ENCODE data around the gene TERF2IP. TPM values are rescaled to one million over a fixed set of nuclear protein-coding genes. Genes with fewer than 3 reads are reported as not detected.

TERF2IP gene
- total RNA-seq = 94.3 and 98.5 TPM in 2 replicates

- H3K9me3 Mint-ChIP-seq = no peaks in the 10 kb centered on the region
- H3K27me3 Mint-ChIP-seq (ENCODE audit: insufficient read depth) = no peaks in the 10 kb centered on the region
- H3K4me3 Mint-ChIP-seq = peak within 1 kb of the TSS; percentile 96
- intact Hi-C loops (cut with micrococcal nuclease) = loop anchor here (1.0 to 10.0 kb wide), 13 partner anchors 24 to 1565 kb away; partner anchors contain the start of genes ADAT1, CFDP1, GABARAPL2 and GLG1
- DNase-seq (ENCODE audit: low spot score) = peak; percentile 96
- peaks cover 46% of the 10 kb centered on the region for H3K36me3 Mint-ChIP-seq (ENCODE audit: low read depth)
- peak within 1 kb of the TSS; percentile 97 for H3K27ac Mint-ChIP-seq
- peaks cover 58% of the 10 kb centered on the region for H3K4me1 Mint-ChIP-seq (ENCODE audit: low read depth)
Observed at GRCh38 chr16:75647492-75648264, at the start of gene TERF2IP, which contains the start of gene KARS1. Gene TERF2IP (plus strand): TSS chr16:75647773. CDS start chr16:75647883, 110 bp downstream. Gene KARS1 (minus strand): TSS chr16:75647665. CDS start chr16:75647639, 26 bp downstream.

GRCh38 chr16:75599452-75600277 is 47.9 kb upstream of the TERF2IP start:
- H3K36me3 Mint-ChIP-seq (ENCODE audit: low read depth) = peaks cover 52% of the 10 kb centered on the region
- peaks cover 7% of the 10 kb centered on the region for H3K4me1 Mint-ChIP-seq (ENCODE audit: low read depth)
- H3K27ac Mint-ChIP-seq = no peak overlapping the region
- peaks cover 16% of the 10 kb centered on the region for H3K9me3 Mint-ChIP-seq
- H3K27me3 Mint-ChIP-seq (ENCODE audit: insufficient read depth) = no peaks in the 10 kb centered on the region
- no peak for DNase-seq (ENCODE audit: low spot score)
- intact Hi-C loops (cut with micrococcal nuclease) = no loop called here
- no peak overlapping the region for H3K4me3 Mint-ChIP-seq

- intact Hi-C loops (cut with micrococcal nuclease) = no loop called here
Observed at GRCh38 chr16:75603241-75603640, 44.3 kb upstream of the TERF2IP start.

GRCh38 chr16:75606507-75606906 is 41.1 kb upstream of the TERF2IP start:
- H3K4me1 Mint-ChIP-seq (ENCODE audit: low read depth) = no peaks in the 10 kb centered on the region
- H3K27ac Mint-ChIP-seq = no peak overlapping the region
- peaks cover 10% of the 10 kb centered on the region for H3K9me3 Mint-ChIP-seq
- peaks cover 31% of the 10 kb centered on the region for H3K36me3 Mint-ChIP-seq (ENCODE audit: low read depth)
- H3K4me3 Mint-ChIP-seq = no peak overlapping the region
- intact Hi-C loops (cut with micrococcal nuclease) = no loop called here
- DNase-seq (ENCODE audit: low spot score) = no peak
- H3K27me3 Mint-ChIP-seq (ENCODE audit: insufficient read depth) = no peaks in the 10 kb centered on the region

More at GRCh38 chr16:75603241-75603640, 44.3 kb upstream of the TERF2IP start:
- no peak overlapping the region for H3K27ac Mint-ChIP-seq
- H3K4me1 Mint-ChIP-seq (ENCODE audit: low read depth) = no peaks in the 10 kb centered on the region
- no peak overlapping the region for H3K4me3 Mint-ChIP-seq
- H3K27me3 Mint-ChIP-seq (ENCODE audit: insufficient read depth) = no peaks in the 10 kb centered on the region
- peaks cover 44% of the 10 kb centered on the region for H3K36me3 Mint-ChIP-seq (ENCODE audit: low read depth)
- no peak for DNase-seq (ENCODE audit: low spot score)
- peaks cover 10% of the 10 kb centered on the region for H3K9me3 Mint-ChIP-seq

GRCh38 chr16:75614066-75614897 is 33.3 kb upstream of the TERF2IP start:
- H3K27me3 Mint-ChIP-seq (ENCODE audit: insufficient read depth) = no peaks in the 10 kb centered on the region
- H3K4me1 Mint-ChIP-seq (ENCODE audit: low read depth) = peaks cover 20% of the 10 kb centered on the region
- no peaks in the 10 kb centered on the region for H3K9me3 Mint-ChIP-seq
- no peak for DNase-seq (ENCODE audit: low spot score)
- intact Hi-C loops (cut with micrococcal nuclease) = no loop called here
- H3K36me3 Mint-ChIP-seq (ENCODE audit: low read depth) = peaks cover 53% of the 10 kb centered on the region
- no peak overlapping the region for H3K4me3 Mint-ChIP-seq
- H3K27ac Mint-ChIP-seq = no peak overlapping the region

GRCh38 chr16:75615619-75616018 is 32.0 kb upstream of the TERF2IP start:
- intact Hi-C loops (cut with micrococcal nuclease) = no loop called here
- no peak overlapping the region for H3K27ac Mint-ChIP-seq
- peaks cover 55% of the 10 kb centered on the region for H3K36me3 Mint-ChIP-seq (ENCODE audit: low read depth)
- H3K9me3 Mint-ChIP-seq = no peaks in the 10 kb centered on the region
- H3K4me3 Mint-ChIP-seq = no peak overlapping the region
- peaks cover 25% of the 10 kb centered on the region for H3K4me1 Mint-ChIP-seq (ENCODE audit: low read depth)
- no peaks in the 10 kb centered on the region for H3K27me3 Mint-ChIP-seq (ENCODE audit: insufficient read depth)
- no peak for DNase-seq (ENCODE audit: low spot score)

GRCh38 chr16:75616521-75617010 is 31.0 kb upstream of the TERF2IP start:
- peaks cover 34% of the 10 kb centered on the region for H3K4me1 Mint-ChIP-seq (ENCODE audit: low read depth)
- peaks cover 60% of the 10 kb centered on the region for H3K36me3 Mint-ChIP-seq (ENCODE audit: low read depth)
- H3K27ac Mint-ChIP-seq = peak overlapping the region; percentile 25
- intact Hi-C loops (cut with micrococcal nuclease) = no loop called here
- no peak for DNase-seq (ENCODE audit: low spot score)
- peak overlapping the region; percentile 17 for H3K4me3 Mint-ChIP-seq
- H3K9me3 Mint-ChIP-seq = no peaks in the 10 kb centered on the region
- no peaks in the 10 kb centered on the region for H3K27me3 Mint-ChIP-seq (ENCODE audit: insufficient read depth)

- H3K27ac Mint-ChIP-seq = peak overlapping the region; percentile 25
- intact Hi-C loops (cut with micrococcal nuclease) = no loop called here
- H3K36me3 Mint-ChIP-seq (ENCODE audit: low read depth) = peaks cover 59% of the 10 kb centered on the region
- H3K4me3 Mint-ChIP-seq = no peak overlapping the region
- no peak for DNase-seq (ENCODE audit: low spot score)
- H3K27me3 Mint-ChIP-seq (ENCODE audit: insufficient read depth) = no peaks in the 10 kb centered on the region
- peaks cover 40% of the 10 kb centered on the region for H3K4me1 Mint-ChIP-seq (ENCODE audit: low read depth)
- no peaks in the 10 kb centered on the region for H3K9me3 Mint-ChIP-seq
Observed at GRCh38 chr16:75617121-75617520, 30.5 kb upstream of the TERF2IP start.

GRCh38 chr16:75618780-75619179 is 28.8 kb upstream of the TERF2IP start:
- Mint-ChIP-seq H3K27ac (no peak overlapping the region), H3K27me3 (ENCODE audit: insufficient read depth) (no peaks in the 10 kb centered on the region), H3K4me3 (no peak overlapping the region), H3K9me3 (no peaks in the 10 kb centered on the region), H3K36me3 (ENCODE audit: low read depth) (peaks cover 43% of the 10 kb centered on the region), H3K4me1 (ENCODE audit: low read depth) (peaks cover 50% of the 10 kb centered on the region)
- intact Hi-C loops (cut with micrococcal nuclease) = no loop called here
- DNase-seq (ENCODE audit: low spot score) = no peak

GRCh38 chr16:75620326-75621169 is 27.0 kb upstream of the TERF2IP start:
- Mint-ChIP-seq H3K27me3 (ENCODE audit: insufficient read depth) (no peaks in the 10 kb centered on the region), H3K27ac (peak overlapping the region; percentile 61), H3K4me1 (ENCODE audit: low read depth) (peaks cover 55% of the 10 kb centered on the region), H3K9me3 (no peaks in the 10 kb centered on the region), H3K36me3 (ENCODE audit: low read depth) (peaks cover 38% of the 10 kb centered on the region), H3K4me3 (peak overlapping the region; percentile 90)
- DNase-seq (ENCODE audit: low spot score) = no peak
- intact Hi-C loops (cut with micrococcal nuclease) = loop anchor here (5.0 to 10.0 kb wide), 2 partner anchors 238 to 636 kb away; partner anchors contain the start of gene WDR59

GRCh38 chr16:75621170-75621477 is 26.4 kb upstream of the TERF2IP start:
- H3K36me3 Mint-ChIP-seq (ENCODE audit: low read depth) = peaks cover 41% of the 10 kb centered on the region
- H3K27me3 Mint-ChIP-seq (ENCODE audit: insufficient read depth) = no peaks in the 10 kb centered on the region
- peak overlapping the region; percentile 90 for H3K4me3 Mint-ChIP-seq
- H3K27ac Mint-ChIP-seq = peak overlapping the region; percentile 61
- intact Hi-C loops (cut with micrococcal nuclease) = loop anchor here (5.0 to 10.0 kb wide), 2 partner anchors 239 to 636 kb away; partner anchors contain the start of gene WDR59
- peaks cover 53% of the 10 kb centered on the region for H3K4me1 Mint-ChIP-seq (ENCODE audit: low read depth)
- DNase-seq (ENCODE audit: low spot score) = no peak
- H3K9me3 Mint-ChIP-seq = no peaks in the 10 kb centered on the region

All from activated T-helper 1 cell treated with anti-CD3 and anti-CD28 coated beads, Interleukin-12 subunit alpha, Interleukin-12 subunit beta, Interleukin-2, Interleukin-4 antibody, amounts not matched to agents 30 ng/mL and 10 ng/mL and 1 ng/mL, durations not matched to agents 14 hours and 24 hours and 36 hours (primary cell).